Activated CD8-positive, alpha-beta memory T cell treated with anti-CD3 and anti-CD28 coated beads for 36 hours (primary cell): ENCODE data around the gene DYRK1B. TPM values are rescaled to one million over a fixed set of nuclear protein-coding genes. Genes with fewer than 3 reads are reported as not detected.
"Not testable (repeated sequence)": the region's sequence is repeated elsewhere in the genome, so short reads cannot be mapped to it uniquely, and the experiment has no call there.

ENCODE experiments used
- CTCF ChIA-PET: fragments of 350-600 bp; sonication (Branson Sonifier 250); formaldehyde crosslinking; loops from one replicate; lab custom pipeline; 2021; ENCODE audit warnings: antibody characterized with exemption; lab: Charles Lee
- POLR2A ChIA-PET: fragments of 350-600 bp; sonication (Branson Sonifier 250); formaldehyde crosslinking; loops from one replicate; lab custom pipeline; 2021; ENCODE audit warnings: antibody characterized with exemption; lab: Charles Lee
- total RNA-seq, 2 experiments: library from RNA; stranded (reverse); gene quantifications; one replicate each; pipeline ENCODE4 v1.2.3, GENCODE V29; 2021

DYRK1B gene
- total RNA-seq, 2 experiments from 2014 or later, result 5.8 to 7.3 TPM

GRCh38 chr19:39823686-39824085, 10.3 kb downstream of the DYRK1B start:
- CTCF ChIA-PET, result no interaction called here
- POLR2A ChIA-PET, result no interaction called here

GRCh38 chr19:39820696-39821095, 13.3 kb downstream of the DYRK1B start:
- CTCF ChIA-PET, result interaction anchor here (1.0 kb wide), 1 partner anchor 13 kb away, joined by 6 read pairs; the partner anchor contains the start of gene DYRK1B
- POLR2A ChIA-PET, result interaction anchor here (0.5 kb wide), 1 partner anchor 10 kb away, joined by 4 read pairs; no protein-coding TSS in a partner anchor

- POLR2A ChIA-PET, result no interaction called here
- CTCF ChIA-PET, result no interaction called here
Observed at GRCh38 chr19:39819786-39820185, 14.2 kb downstream of the DYRK1B start.

- ChIA-PET POLR2A (interaction anchor here (0.7 kb wide), 1 partner anchor 15 kb away, joined by 3 read pairs; no protein-coding TSS in a partner anchor), CTCF (no interaction called here)
Observed at GRCh38 chr19:39818626-39819097, 15.3 kb downstream of the DYRK1B start.

- ChIA-PET POLR2A (interaction anchor here (0.7 kb wide), 1 partner anchor 15 kb away, joined by 3 read pairs; no protein-coding TSS in a partner anchor), CTCF (no interaction called here)
Observed at GRCh38 chr19:39817888-39818561, 15.9 kb downstream of the DYRK1B start.

- ChIA-PET POLR2A (no interaction called here), CTCF (no interaction called here)
Observed at GRCh38 chr19:39816287-39817048, 17.5 kb downstream of the DYRK1B start.

- POLR2A ChIA-PET, result interaction anchor here (0.5 to 1.2 kb wide), 2 partner anchors 8 to 146 kb away, joined by 8 to 11 read pairs; no protein-coding TSS in a partner anchor
- CTCF ChIA-PET, result no interaction called here
Observed at GRCh38 chr19:39814595-39814994, 19.4 kb downstream of the DYRK1B start.

- CTCF ChIA-PET, POLR2A ChIA-PET: not testable (repeated sequence)
Observed at GRCh38 chr19:39814111-39814510, 19.9 kb downstream of the DYRK1B start.

GRCh38 chr19:39813264-39813993, 20.5 kb downstream of the DYRK1B start:
- ChIA-PET CTCF (no interaction called here), POLR2A (no interaction called here)

- POLR2A ChIA-PET, result interaction anchor here (0.7 kb wide), 1 partner anchor 10 kb away, joined by 4 read pairs; no protein-coding TSS in a partner anchor
- CTCF ChIA-PET, result interaction anchor here (0.7 kb wide), 1 partner anchor 260 kb away, joined by 5 read pairs; no protein-coding TSS in a partner anchor
Observed at GRCh38 chr19:39811064-39811463, 22.9 kb downstream of the DYRK1B start.

GRCh38 chr19:39810424-39810823, 23.5 kb downstream of the DYRK1B start:
- CTCF ChIA-PET, result interaction anchor here (2.1 kb wide), 1 partner anchor 18 kb away, joined by 8 read pairs; no protein-coding TSS in a partner anchor
- POLR2A ChIA-PET, result interaction anchor here (0.7 kb wide), 1 partner anchor 10 kb away, joined by 4 read pairs; no protein-coding TSS in a partner anchor

- POLR2A ChIA-PET, result no interaction called here
- CTCF ChIA-PET, result interaction anchor here (2.1 kb wide), 1 partner anchor 17 kb away, joined by 8 read pairs; no protein-coding TSS in a partner anchor
Observed at GRCh38 chr19:39809368-39809767, 24.6 kb downstream of the DYRK1B start.

- POLR2A ChIA-PET, result not testable (repeated sequence)
- CTCF ChIA-PET, result interaction anchor here (2.1 kb wide), 1 partner anchor 16 kb away, joined by 8 read pairs; no protein-coding TSS in a partner anchor
Observed at GRCh38 chr19:39808688-39809087, 25.3 kb downstream of the DYRK1B start.

- ChIA-PET CTCF (no interaction called here), POLR2A (no interaction called here)
Observed at GRCh38 chr19:39807846-39808364, 26.1 kb downstream of the DYRK1B start.

GRCh38 chr19:39805104-39805503, 28.9 kb downstream of the DYRK1B start:
- ChIA-PET CTCF (interaction anchor here (1.1 kb wide), 1 partner anchor 13 kb away, joined by 4 read pairs; no protein-coding TSS in a partner anchor), POLR2A (no interaction called here)

- POLR2A ChIA-PET, result no interaction called here
- CTCF ChIA-PET, result interaction anchor here (1.5 kb wide), 1 partner anchor 10 kb away, joined by 6 read pairs; no protein-coding TSS in a partner anchor
Observed at GRCh38 chr19:39802958-39803357, 31.0 kb downstream of the DYRK1B start.

- CTCF ChIA-PET, result no interaction called here
- POLR2A ChIA-PET, result no interaction called here
Observed at GRCh38 chr19:39797083-39797482, 36.9 kb downstream of the DYRK1B start.

- ChIA-PET POLR2A (no interaction called here), CTCF (no interaction called here)
Observed at GRCh38 chr19:39796000-39796498, 37.9 kb downstream of the DYRK1B start.

GRCh38 chr19:39795001-39795400, 39.0 kb downstream of the DYRK1B start:
- CTCF ChIA-PET, result no interaction called here
- POLR2A ChIA-PET, result no interaction called here
